H9 (cell line): Measurements from ENCODE around the gene NAXD. TPM values are rescaled to one million over a fixed set of nuclear protein-coding genes. Genes with fewer than 3 reads are reported as not detected.

Experiments used
- DNase-seq: peaks from one replicate; pipeline ENCODE4 v3.0.0-alpha.2; 2017
- H2AFZ ChIP-seq: one replicate; pipeline ENCODE4 v1.6.1; 2013; ENCODE audit warnings: mild to moderate bottlenecking, low read length, control low read depth, moderate library complexity
- H2AK5ac ChIP-seq: 2 replicates; pipeline ENCODE4 v1.6.1; 2013; ENCODE audit warnings: low read length, control low read depth, mixed read lengths; ENCODE audit not compliant: insufficient read length
- H2BK120ac ChIP-seq: one replicate; pipeline ENCODE4 v1.6.1; 2013; ENCODE audit warnings: low read depth, mild to moderate bottlenecking, low read length, control low read depth, inconsistent platforms; ENCODE audit not compliant: poor library complexity, severe bottlenecking
- H2BK12ac ChIP-seq: 2 replicates; pipeline ENCODE4 v1.6.1; 2013; ENCODE audit warnings: low read length, control low read depth, mixed read lengths, low read depth; ENCODE audit not compliant: insufficient read length
- H2BK15ac ChIP-seq: 2 replicates; pipeline ENCODE4 v1.6.1; 2013; ENCODE audit warnings: low read depth, low read length, control low read depth
- H2BK20ac ChIP-seq: one replicate; pipeline ENCODE4 v1.6.1; 2013; ENCODE audit warnings: low read depth, mild to moderate bottlenecking, low read length, control low read depth, inconsistent platforms; ENCODE audit not compliant: poor library complexity, severe bottlenecking
- H2BK5ac ChIP-seq: 2 replicates; pipeline ENCODE4 v1.6.1; 2013; ENCODE audit warnings: low read length, control low read depth, mixed read lengths; ENCODE audit not compliant: insufficient read length
- H3K14ac ChIP-seq: 2 replicates; pipeline ENCODE4 v1.6.1; 2013; ENCODE audit warnings: low read length, control low read depth; ENCODE audit not compliant: insufficient read depth
- H3K18ac ChIP-seq: 2 replicates; pipeline ENCODE4 v1.6.1; 2013; ENCODE audit warnings: low read depth, mild to moderate bottlenecking, mixed read lengths, low read length, control low read depth; ENCODE audit not compliant: insufficient read length
- H3K23ac ChIP-seq: 2 replicates; pipeline ENCODE4 v1.6.1; 2013; ENCODE audit warnings: low read length, control low read depth, mixed read lengths, low read depth; ENCODE audit not compliant: insufficient read length
- H3K23me2 ChIP-seq: 2 replicates; pipeline ENCODE4 v1.6.1; 2013; ENCODE audit warnings: low read depth, mild to moderate bottlenecking, mixed read lengths, low read length, control low read depth; ENCODE audit not compliant: insufficient read length, poor library complexity, severe bottlenecking
- H3K27ac ChIP-seq: 2 replicates; pipeline ENCODE4 v1.5.1; 2013; ENCODE audit warnings: low read length, control low read depth, mixed read lengths, low read depth; ENCODE audit not compliant: insufficient read length
- H3K27me3 ChIP-seq: 2 replicates; pipeline ENCODE4 v1.6.1; 2013; ENCODE audit warnings: low read length, control low read depth, inconsistent platforms; ENCODE audit not compliant: insufficient read depth
- H3K4ac ChIP-seq: 2 replicates; pipeline ENCODE4 v1.6.1; 2013; ENCODE audit warnings: low read depth, mild to moderate bottlenecking, control low read depth, inconsistent platforms, low read length, moderate library complexity
- H3K4me1 ChIP-seq: 2 replicates; pipeline ENCODE4 v1.6.1; 2013; ENCODE audit warnings: low read length, control low read depth, inconsistent platforms; ENCODE audit not compliant: insufficient read depth
- H3K4me2 ChIP-seq: 2 replicates; pipeline ENCODE4 v1.6.1; 2013; ENCODE audit warnings: low read length, control low read depth, mixed read lengths; ENCODE audit not compliant: insufficient read length, insufficient read depth
- H3K56ac ChIP-seq: 2 replicates; pipeline ENCODE4 v1.6.1; 2013; ENCODE audit warnings: low read depth, mild to moderate bottlenecking, mixed read lengths, low read length, control low read depth; ENCODE audit not compliant: insufficient read length
- H3K79me1 ChIP-seq: 2 replicates; pipeline ENCODE4 v1.6.1; 2013; ENCODE audit warnings: low read depth, mild to moderate bottlenecking, moderate library complexity, low read length, control low read depth, inconsistent platforms; ENCODE audit not compliant: insufficient read depth, poor library complexity, severe bottlenecking
- H3K79me2 ChIP-seq: 2 replicates; pipeline ENCODE4 v1.6.1; 2013; ENCODE audit warnings: low read length, control low read depth, inconsistent platforms; ENCODE audit not compliant: insufficient read depth
- H3K9ac ChIP-seq: 2 replicates; pipeline ENCODE4 v1.6.1; 2013; ENCODE audit warnings: low read length, control low read depth, mixed read lengths; ENCODE audit not compliant: insufficient read length; ENCODE audit errors: extremely low read depth
- H3K9me3 ChIP-seq: one replicate; pipeline ENCODE4 v1.6.1; 2013; ENCODE audit warnings: low read depth, low read length, inconsistent platforms; ENCODE audit not compliant: control insufficient read depth
- H3T11ph ChIP-seq: one replicate; pipeline ENCODE4 v1.6.1; 2013; ENCODE audit warnings: mild to moderate bottlenecking, low read length, control low read depth, inconsistent platforms
- H4K20me1 ChIP-seq: one replicate; pipeline ENCODE4 v1.6.1; 2013; ENCODE audit not compliant: control insufficient read depth, insufficient read length, insufficient read depth
- H4K5ac ChIP-seq: 2 replicates; pipeline ENCODE4 v1.6.1; 2013; ENCODE audit warnings: low read depth, mild to moderate bottlenecking, mixed read lengths, low read length, control low read depth; ENCODE audit not compliant: insufficient read length
- H4K8ac ChIP-seq: replicated peaks from 2 replicates; pipeline ENCODE4 v1.6.1; 2013; ENCODE audit warnings: low read length, control low read depth, mixed read lengths, low read depth; ENCODE audit not compliant: insufficient read length
- H4K91ac ChIP-seq: 2 replicates; pipeline ENCODE4 v1.6.1; 2013; ENCODE audit warnings: low read depth, mild to moderate bottlenecking, moderate library complexity, mixed read lengths, low read length, control low read depth; ENCODE audit not compliant: insufficient read length
- H3K27ac Mint-ChIP-seq, 3 experiments: 2 replicates in 2 of 3; 3 replicates in 1 of 3; pipeline ENCODE4 v1.8.0; 2020 to 2021; ENCODE audit warnings: mixed read lengths in 3 of 3, mild to moderate bottlenecking in 1 of 3, moderate library complexity in 1 of 3
- H3K27me3 Mint-ChIP-seq: 2 replicates; pipeline ENCODE4 v1.8.0; 2021; ENCODE audit warnings: low read depth, mild to moderate bottlenecking, moderate library complexity, mixed read lengths
- H3K36me3 Mint-ChIP-seq, 3 experiments: 2 replicates in 2 of 3; 3 replicates in 1 of 3; pipeline ENCODE4 v1.8.0; 2020 to 2021; ENCODE audit warnings: low read depth in 3 of 3, mixed read lengths in 3 of 3; ENCODE audit not compliant: insufficient read depth in 1 of 3
- H3K4me1 Mint-ChIP-seq, 2 experiments: 2 replicates each; pipeline ENCODE4 v1.8.0; 2020; ENCODE audit warnings: mixed read lengths in 2 of 2
- H3K4me3 Mint-ChIP-seq, 2 experiments: 2 replicates in 1 of 2; 3 replicates in 1 of 2; pipeline ENCODE4 v1.8.0; 2020 to 2021; ENCODE audit warnings: mild to moderate bottlenecking in 2 of 2, mixed read lengths in 2 of 2, moderate library complexity in 1 of 2
- H3K9me3 Mint-ChIP-seq, 2 experiments: 2 replicates in 1 of 2; 3 replicates in 1 of 2; pipeline ENCODE4 v1.8.0; 2020; ENCODE audit warnings: mild to moderate bottlenecking in 2 of 2, mixed read lengths in 2 of 2, moderate library complexity in 1 of 2
- WGBS: extraction: QIAGEN DNeasy Blood & Tissue Kit; methylation state at CpG from one replicate; pipeline ENCODE4 v1.1.7; 2013; ENCODE audit warnings: missing lambda C conversion rate, low lambda C conversion rate, mixed read lengths; ENCODE audit not compliant: insufficient read length; ENCODE audit errors: extremely low coverage; 5-methylcytosine and 5-hydroxymethylcytosine counted together
- total RNA-seq: library from RNA; stranded (reverse); gene quantifications from 2 replicates; pipeline ENCODE4 v1.2.1, GENCODE V29; 2021
- TF ChIP-seq, protein P1 (sequence below): fragments of 200-600 bp; sonication (generic); conservative IDR thresholded peaks from 3 replicates; pipeline ENCODE4 v1.8.0; 2021; ENCODE audit warnings: antibody characterized with exemption, mild to moderate bottlenecking

NAXD gene
- total RNA-seq, 1 experiment from 2014 or later: 25.5 TPM

DNA sequence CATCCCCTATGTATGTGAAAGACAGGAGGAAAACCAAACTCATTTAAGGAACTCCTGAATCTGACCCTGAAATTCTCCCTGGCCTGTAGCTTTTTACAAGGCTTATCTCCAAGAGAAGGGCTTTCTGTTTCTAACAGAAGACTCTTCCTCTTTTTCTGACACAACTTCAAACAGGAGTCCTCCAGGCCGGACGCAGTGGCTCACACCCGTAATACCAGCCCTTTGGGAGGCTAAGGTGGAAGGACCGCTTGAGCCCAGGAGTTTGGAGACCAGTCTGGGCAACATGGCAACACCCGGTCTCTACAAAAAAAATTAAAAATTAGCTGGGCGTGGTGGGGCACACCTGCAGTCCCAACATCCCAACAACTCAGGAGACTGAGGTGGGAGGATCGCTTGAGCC is 48.7 kb downstream of the NAXD start:
- Mint-ChIP-seq H3K27ac (no peak overlapping the region), H3K27me3 (no peaks in the 10 kb centered on the region), H3K9me3 (peaks cover 32 to 33% of the 10 kb centered on the region in 2 experiments), H3K4me1 (peaks cover 3% of the 10 kb centered on the region in 2 experiments; a peak in 2 of 4 replicates), H3K36me3 (peaks cover 71 to 91% (median 88%) of the 10 kb centered on the region in 3 experiments), H3K4me3 (no peak overlapping the region)
- no peak for DNase-seq
- Histone ChIP-seq H3K4me2 (no peak overlapping the region), H3K18ac (no peak overlapping the region), H3K79me1 (no peaks in the 10 kb centered on the region), H2BK5ac (no peak overlapping the region), H4K8ac (no peak overlapping the region), H3K23ac (no peak overlapping the region), H3K27me3 (no peaks in the 10 kb centered on the region), H4K5ac (no peak overlapping the region), H3K9me3 (peaks cover 10% of the 10 kb centered on the region), H2BK12ac (no peak overlapping the region), H3K27ac (no peak overlapping the region), H2BK15ac (no peak overlapping the region), H4K91ac (no peak overlapping the region), H3K79me2 (no peaks in the 10 kb centered on the region), H2AK5ac (no peak overlapping the region), H3T11ph (no peak overlapping the region), H3K14ac (no peak overlapping the region), H2AFZ (no peak overlapping the region), H2BK20ac (no peak overlapping the region), H3K23me2 (no peaks in the 10 kb centered on the region), H3K9ac (no peak overlapping the region), H4K20me1 (no peaks in the 10 kb centered on the region), H3K56ac (no peak overlapping the region), H3K4me1 (no peaks in the 10 kb centered on the region), H3K4ac (no peak overlapping the region), H2BK120ac (no peak overlapping the region)
- WGBS: no CpG with 5 or more reads among the region's 7 CpGs
- TF ChIP-seq, protein P1, sequence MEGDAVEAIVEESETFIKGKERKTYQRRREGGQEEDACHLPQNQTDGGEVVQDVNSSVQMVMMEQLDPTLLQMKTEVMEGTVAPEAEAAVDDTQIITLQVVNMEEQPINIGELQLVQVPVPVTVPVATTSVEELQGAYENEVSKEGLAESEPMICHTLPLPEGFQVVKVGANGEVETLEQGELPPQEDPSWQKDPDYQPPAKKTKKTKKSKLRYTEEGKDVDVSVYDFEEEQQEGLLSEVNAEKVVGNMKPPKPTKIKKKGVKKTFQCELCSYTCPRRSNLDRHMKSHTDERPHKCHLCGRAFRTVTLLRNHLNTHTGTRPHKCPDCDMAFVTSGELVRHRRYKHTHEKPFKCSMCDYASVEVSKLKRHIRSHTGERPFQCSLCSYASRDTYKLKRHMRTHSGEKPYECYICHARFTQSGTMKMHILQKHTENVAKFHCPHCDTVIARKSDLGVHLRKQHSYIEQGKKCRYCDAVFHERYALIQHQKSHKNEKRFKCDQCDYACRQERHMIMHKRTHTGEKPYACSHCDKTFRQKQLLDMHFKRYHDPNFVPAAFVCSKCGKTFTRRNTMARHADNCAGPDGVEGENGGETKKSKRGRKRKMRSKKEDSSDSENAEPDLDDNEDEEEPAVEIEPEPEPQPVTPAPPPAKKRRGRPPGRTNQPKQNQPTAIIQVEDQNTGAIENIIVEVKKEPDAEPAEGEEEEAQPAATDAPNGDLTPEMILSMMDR: no peak
